ENCODE measurements around the gene CADM1.

GRCh38 chr11:115244296-115244695 lies 259.9 kb downstream of the CADM1 start:
- no peak for TF ChIP-seq POLR2A (IDR thresholded peaks at IDR 0.05)
- no peak for TF ChIP-seq CTCF (IDR thresholded peaks at IDR 0.05)
